ENCODE results near the gene NIPBL.
"Not testable (repeated sequence)": the region's sequence is repeated elsewhere in the genome, so short reads cannot be mapped to it uniquely, and the experiment has no call there.

NIPBL gene

GRCh38 chr5:36950586-36951457 is 74.3 kb downstream of the NIPBL start:
- DNase-seq, result no peak

DNA sequence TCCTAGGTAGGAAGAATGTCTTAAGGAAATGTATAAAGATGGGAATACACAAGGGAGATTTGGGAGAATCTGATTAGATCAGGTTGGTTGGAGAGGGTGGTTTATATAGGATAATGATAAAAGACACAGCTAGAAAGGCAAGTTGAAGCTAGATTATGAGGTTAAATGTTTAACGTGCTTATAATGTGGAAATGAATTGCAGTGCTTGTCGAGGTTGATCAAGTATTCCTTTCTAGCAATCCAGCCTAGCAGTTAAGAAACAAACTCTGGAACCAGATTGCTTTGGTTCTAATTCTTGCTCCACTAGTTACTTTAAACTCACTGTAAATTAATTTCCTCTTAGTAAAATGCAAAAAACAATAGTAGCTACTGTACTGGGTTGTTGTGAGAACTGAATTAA is 76.5 kb downstream of the NIPBL start:
- no peak for DNase-seq

DNA sequence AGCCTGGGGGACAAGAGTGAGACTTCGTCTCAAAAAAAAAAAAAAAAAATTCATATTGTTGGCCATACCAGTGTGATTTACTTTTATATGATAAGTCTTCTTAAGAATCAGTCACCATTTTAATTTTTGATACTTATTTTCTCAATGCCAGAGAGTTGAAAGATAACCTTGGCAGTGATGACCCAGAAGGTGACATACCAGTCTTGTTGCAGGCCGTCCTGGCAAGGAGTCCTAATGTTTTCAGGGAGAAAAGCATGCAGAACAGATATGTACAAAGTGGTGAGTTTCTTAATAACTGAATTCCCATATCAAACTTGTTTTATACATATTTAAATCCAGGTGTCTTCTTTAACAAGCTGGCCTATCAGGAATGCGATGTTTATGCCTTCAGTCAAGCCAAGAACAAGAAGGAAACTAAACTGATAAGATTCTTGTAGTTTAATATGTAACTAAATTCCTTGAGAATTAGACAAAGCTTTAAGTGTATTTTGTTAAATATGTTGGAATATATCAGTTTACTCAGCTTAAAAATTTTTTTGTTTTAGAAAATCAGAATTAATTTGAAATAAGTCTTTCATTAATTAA is 81.5 kb downstream of the NIPBL start:
- DNase-seq, result no peak

DNA sequence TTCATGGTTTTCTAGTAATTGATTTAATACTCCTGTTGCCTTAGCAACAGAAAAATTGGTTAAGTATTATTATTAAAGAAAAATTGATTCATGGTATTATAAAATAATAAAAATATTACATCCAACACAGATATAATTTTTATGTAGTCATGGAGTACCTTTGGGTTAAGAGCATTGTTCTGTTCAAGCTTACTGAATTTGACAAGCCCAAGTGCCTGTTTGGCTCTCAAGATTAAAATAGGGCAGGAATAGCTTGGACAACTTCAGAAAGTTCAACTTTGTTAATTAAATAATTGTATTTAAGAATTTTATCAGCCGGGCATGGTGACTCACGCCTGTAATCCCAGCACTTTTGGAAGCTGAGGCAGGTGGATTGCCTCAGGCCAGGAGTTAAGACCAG is 82.0 kb downstream of the NIPBL start:
- DNase-seq, result no peak

GRCh38 chr5:36965179-36965578 is 88.6 kb downstream of the NIPBL start:
- DNase-seq, result no peak

GRCh38 chr5:36969700-36970395 is 93.3 kb downstream of the NIPBL start:
- DNase-seq, result no peak

DNA sequence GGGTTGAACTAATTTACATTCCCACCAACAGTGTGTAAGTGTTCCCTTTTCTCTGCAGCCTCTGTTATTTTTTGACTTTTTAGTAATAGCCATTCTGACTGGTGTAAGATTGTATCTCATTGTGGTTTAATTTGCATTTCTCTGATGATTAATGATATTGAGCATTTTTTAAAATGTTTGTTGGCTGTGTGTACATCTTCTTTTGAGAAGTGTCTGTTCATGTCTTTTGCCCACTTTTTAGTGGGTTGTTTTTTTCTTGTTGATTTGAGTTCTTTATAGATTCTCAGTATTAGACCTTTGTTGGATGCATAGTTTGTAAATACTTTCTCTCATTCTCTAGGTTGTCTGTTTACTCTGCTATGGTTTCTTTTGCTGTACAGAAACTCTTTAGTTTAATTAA is 101.6 kb downstream of the NIPBL start:
- no peak for DNase-seq

DNA sequence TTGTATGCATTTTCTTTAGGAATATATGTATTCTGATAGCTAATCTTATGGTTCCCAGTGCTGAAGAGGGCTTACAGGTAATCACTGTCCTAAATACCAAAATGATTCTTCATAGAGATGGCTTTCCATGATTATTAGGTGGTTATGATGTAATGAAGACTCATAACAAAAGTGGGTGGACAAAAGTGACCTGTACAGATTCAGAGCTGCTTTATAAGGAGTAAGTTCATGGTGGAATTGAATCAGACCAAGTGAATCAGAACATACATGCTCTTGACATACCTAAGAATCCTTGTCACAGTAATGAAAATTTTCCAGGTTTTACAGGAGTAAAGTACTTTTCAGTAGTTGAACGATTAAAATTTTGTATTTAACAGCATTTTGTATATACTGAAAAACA is 105.6 kb downstream of the NIPBL start:
- no peak for DNase-seq

GRCh38 chr5:36985387-36985786 is 108.8 kb downstream of the NIPBL start:
- DNase-seq, result no peak

GRCh38 chr5:36988396-36988795 is 111.8 kb downstream of the NIPBL start:
- no peak for DNase-seq

GRCh38 chr5:36998578-36998977 is 122.0 kb downstream of the NIPBL start:
- no peak for DNase-seq

GRCh38 chr5:37002176-37002751 is 125.7 kb downstream of the NIPBL start:
- peak; percentile 4 for DNase-seq

DNA sequence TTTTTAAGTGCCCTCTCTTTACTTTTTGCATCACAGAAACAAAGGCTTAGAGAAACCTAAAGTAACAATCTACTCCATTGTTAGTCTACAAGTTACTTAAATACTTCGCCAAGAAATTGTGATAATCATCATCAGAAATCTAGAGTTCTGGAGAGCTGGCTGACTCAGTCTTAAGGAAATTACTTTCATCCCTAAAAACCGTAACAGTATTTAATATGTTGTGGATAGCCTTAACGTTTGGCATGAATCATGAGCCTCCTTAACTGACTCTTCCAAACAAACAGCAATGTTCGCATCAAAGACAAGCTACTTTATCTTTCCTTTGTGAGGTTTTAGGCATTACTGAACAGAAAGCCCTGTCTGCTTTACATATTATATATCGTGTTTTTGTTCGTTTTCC is 128.7 kb downstream of the NIPBL start:
- no peak for DNase-seq

DNA sequence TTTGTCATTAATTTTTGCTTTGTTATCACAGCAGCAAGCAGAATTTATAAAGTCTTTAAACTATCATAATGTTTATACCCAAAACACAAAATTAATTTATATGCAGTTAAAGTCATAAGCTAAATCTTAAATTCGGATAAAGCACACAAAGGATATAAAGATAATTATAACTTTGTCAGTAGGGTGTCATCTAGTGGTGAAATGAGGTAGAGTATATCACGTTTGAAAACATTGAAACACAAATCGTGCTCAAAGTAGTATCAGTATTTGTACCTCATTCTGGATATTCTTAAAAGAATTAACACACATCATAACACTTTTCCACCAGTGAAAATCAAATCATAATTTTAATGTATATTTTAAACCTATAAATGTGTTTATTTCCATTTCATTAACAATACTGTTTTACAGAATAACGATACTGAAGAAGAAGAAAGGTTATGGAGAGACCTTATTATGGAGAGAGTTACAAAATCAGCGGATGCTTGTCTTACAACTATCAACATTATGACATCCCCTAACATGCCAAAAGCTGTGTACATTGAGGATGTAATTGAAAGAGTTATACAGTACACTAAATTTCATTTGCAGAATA is 129.5 kb downstream of the NIPBL start:
- DNase-seq, result peak; percentile 40

DNA sequence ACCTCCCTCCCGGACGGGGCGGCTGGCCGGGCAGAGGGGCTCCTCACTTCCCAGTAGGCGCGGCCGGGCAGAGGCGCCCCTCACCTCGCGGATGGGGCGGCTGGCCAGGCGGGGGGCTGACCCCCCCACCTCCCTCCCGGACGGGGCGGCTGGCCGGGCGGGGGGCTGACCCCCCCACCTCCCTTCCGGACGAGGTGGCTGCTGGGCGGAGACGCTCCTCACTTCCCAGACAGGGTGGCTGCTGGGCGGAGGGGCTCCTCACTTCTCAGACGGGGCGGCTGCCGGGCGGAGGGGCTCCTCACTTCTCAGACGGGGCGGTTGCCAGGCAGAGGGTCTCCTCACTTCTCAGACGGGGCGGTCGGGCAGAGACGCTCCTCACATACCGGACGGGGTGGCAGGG is 136.6 kb downstream of the NIPBL start:
- not testable (repeated sequence) for DNase-seq

DNA sequence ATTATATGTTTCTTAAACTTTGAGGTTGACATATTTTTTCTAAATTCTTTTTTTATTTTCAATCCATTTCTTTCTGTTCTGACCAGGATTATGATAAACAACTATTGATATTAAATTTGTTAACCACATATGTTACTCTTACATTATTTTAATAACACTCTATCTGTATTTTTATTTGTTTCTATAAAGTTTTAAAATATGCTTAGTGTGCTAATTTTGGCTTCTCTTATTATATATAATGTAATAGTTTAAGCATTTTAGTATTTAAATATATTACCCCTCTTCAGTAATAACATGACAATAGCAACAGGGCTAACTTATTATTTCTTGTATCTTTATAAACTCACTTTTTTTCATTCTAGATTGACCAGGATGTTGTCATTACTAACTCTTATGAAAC is 137.8 kb downstream of the NIPBL start:
- DNase-seq, result no peak

DNA sequence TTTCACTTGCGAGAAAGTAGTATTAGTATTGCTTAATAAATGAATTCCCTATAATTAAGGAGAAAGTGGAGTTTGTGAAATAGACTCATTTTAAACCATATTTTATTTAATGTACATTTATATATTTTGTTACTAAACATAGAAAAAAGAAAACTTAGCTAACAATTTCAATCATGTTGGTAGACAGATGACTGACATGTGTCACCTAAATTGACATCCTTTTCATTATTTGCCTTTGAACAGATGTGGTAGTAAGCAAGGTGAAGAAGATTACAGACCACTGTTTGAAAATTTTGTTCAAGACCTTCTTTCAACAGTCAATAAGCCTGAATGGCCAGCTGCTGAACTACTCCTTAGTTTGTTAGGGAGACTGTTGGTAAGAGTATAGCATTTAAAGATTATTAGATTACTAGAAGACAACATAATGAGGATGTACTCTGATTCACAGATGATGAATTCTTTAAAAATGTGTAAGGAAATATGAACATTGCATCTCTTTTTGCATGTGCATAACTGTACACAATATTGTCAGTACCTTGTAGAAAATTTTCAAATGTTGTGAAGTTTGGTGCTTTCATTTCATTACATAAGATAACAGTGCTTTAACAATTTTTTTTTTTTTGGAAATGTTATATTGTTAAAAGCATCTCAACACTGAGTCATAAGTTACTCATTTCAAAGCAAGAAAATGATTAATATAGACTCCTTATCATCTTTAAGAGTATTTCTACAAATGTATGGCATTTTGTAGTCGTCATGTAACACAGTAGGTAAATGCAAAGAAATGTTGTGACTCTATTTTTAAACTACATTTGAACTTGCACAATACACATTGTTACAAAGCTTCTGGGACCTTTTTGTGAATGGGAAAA is 139.5 kb downstream of the NIPBL start:
- no peak for DNase-seq

DNA sequence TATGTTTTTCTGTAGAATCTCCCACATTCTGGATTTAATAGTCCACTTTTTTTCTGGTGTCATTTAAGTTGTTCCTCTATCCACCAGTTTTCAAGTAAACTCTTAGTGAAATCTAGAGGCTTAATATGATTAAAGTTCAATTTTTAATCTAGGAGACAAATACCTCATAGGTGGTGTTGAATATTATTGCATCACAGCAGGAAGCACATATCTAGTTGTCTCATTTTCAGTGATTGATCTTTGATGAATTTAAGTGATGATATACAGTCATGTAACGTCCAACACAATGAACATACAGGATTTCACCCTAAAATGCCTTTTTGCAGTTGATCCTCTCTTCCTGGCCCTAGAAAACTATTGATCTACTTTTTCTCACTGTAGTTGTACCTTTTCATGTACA is 152.3 kb downstream of the NIPBL start:
- DNase-seq, result no peak

- DNase-seq, result no peak
Observed at GRCh38 chr5:37029436-37029835, 152.9 kb downstream of the NIPBL start.

GRCh38 chr5:37034955-37035354 is 158.4 kb downstream of the NIPBL start:
- no peak for DNase-seq

- no peak for DNase-seq
Observed at GRCh38 chr5:37037840-37038239, 161.3 kb downstream of the NIPBL start.

GRCh38 chr5:37039824-37040223 is 163.3 kb downstream of the NIPBL start:
- DNase-seq, result no peak
